ENCODE results near the gene PRKAA2. TPM values are rescaled to one million over a fixed set of nuclear protein-coding genes. Genes with fewer than 3 reads are reported as not detected.

The PRKAA2 gene
- total RNA-seq, 1 donor from 2014 or later: 4.8 TPM

GRCh38 chr1:56654126-56654923 lies 9.2 kb downstream of the PRKAA2 start:
- no peak for DNase-seq (ENCODE audit: low spot score)

- no peak for DNase-seq (ENCODE audit: low spot score)
Measured at GRCh38 chr1:56655991-56656613, 11.0 kb downstream of the PRKAA2 start.

GRCh38 chr1:56658254-56658653 lies 13.1 kb downstream of the PRKAA2 start:
- DNase-seq (ENCODE audit: low spot score): no peak

GRCh38 chr1:56660293-56660692 lies 15.2 kb downstream of the PRKAA2 start:
- no peak for DNase-seq (ENCODE audit: low spot score)

- no peak for DNase-seq (ENCODE audit: low spot score)
Measured at GRCh38 chr1:56663846-56664245, 18.7 kb downstream of the PRKAA2 start.

- DNase-seq (ENCODE audit: low spot score): no peak
Measured at GRCh38 chr1:56665384-56665783, 20.3 kb downstream of the PRKAA2 start.

- no peak for DNase-seq (ENCODE audit: low spot score)
Measured at GRCh38 chr1:56666112-56666608, 21.0 kb downstream of the PRKAA2 start.

- DNase-seq (ENCODE audit: low spot score): no peak
Measured at GRCh38 chr1:56670350-56670749, 25.2 kb downstream of the PRKAA2 start.

- no peak for DNase-seq (ENCODE audit: low spot score)
Measured at GRCh38 chr1:56671085-56671484, 26.0 kb downstream of the PRKAA2 start.

GRCh38 chr1:56671542-56671941 lies 26.4 kb downstream of the PRKAA2 start:
- no peak for DNase-seq (ENCODE audit: low spot score)

GRCh38 chr1:56672579-56672978 lies 27.5 kb downstream of the PRKAA2 start:
- no peak for DNase-seq (ENCODE audit: low spot score)

- no peak for DNase-seq (ENCODE audit: low spot score)
Measured at GRCh38 chr1:56675763-56676162, 30.6 kb downstream of the PRKAA2 start.

- DNase-seq (ENCODE audit: low spot score): no peak
Measured at GRCh38 chr1:56676571-56677035, 31.5 kb downstream of the PRKAA2 start.

- DNase-seq (ENCODE audit: low spot score): no peak
Measured at GRCh38 chr1:56683569-56683968, 38.5 kb downstream of the PRKAA2 start.

GRCh38 chr1:56686169-56686568 lies 41.1 kb downstream of the PRKAA2 start:
- DNase-seq (ENCODE audit: low spot score): no peak

GRCh38 chr1:56688522-56689026 lies 43.5 kb downstream of the PRKAA2 start:
- peak; percentile 10 for DNase-seq (ENCODE audit: low spot score)

GRCh38 chr1:56696663-56697062 lies 51.5 kb downstream of the PRKAA2 start:
- DNase-seq (ENCODE audit: low spot score): no peak

GRCh38 chr1:56703747-56704146 lies 58.6 kb downstream of the PRKAA2 start:
- DNase-seq (ENCODE audit: low spot score): no peak

GRCh38 chr1:56707379-56707778 lies 62.3 kb downstream of the PRKAA2 start:
- DNase-seq (ENCODE audit: low spot score): no peak

- peak; percentile 71 for DNase-seq (ENCODE audit: low spot score)
Measured at GRCh38 chr1:56709269-56709880, 64.3 kb downstream of the PRKAA2 start.

- DNase-seq (ENCODE audit: low spot score): no peak
Measured at GRCh38 chr1:56709995-56710394, 64.9 kb downstream of the PRKAA2 start.

- DNase-seq (ENCODE audit: low spot score): peak; percentile 35
Measured at GRCh38 chr1:56710646-56711045, 65.5 kb downstream of the PRKAA2 start.

All from umbilical cord (tissue), 2 donors.